SIG-M5 treated with dmso at 0.1 percent for 504 hours (cell line): ENCODE data around the gene MON1B.
"Not testable (repeated sequence)": the region's sequence is repeated elsewhere in the genome, so short reads cannot be mapped to it uniquely, and the experiment has no call there.

ENCODE experiments used
- DNase-seq: peaks from one replicate; lab custom pipeline; 2025; ENCODE audit not compliant: unreplicated experiment; lab: John Stamatoyannopoulos, UW

Gene MON1B

GRCh38 chr16:77238593-77238992 lies 47.6 kb downstream of the MON1B start:
- DNase-seq = no peak

GRCh38 chr16:77242471-77242870 lies 51.5 kb downstream of the MON1B start:
- not testable (repeated sequence) for DNase-seq

DNA sequence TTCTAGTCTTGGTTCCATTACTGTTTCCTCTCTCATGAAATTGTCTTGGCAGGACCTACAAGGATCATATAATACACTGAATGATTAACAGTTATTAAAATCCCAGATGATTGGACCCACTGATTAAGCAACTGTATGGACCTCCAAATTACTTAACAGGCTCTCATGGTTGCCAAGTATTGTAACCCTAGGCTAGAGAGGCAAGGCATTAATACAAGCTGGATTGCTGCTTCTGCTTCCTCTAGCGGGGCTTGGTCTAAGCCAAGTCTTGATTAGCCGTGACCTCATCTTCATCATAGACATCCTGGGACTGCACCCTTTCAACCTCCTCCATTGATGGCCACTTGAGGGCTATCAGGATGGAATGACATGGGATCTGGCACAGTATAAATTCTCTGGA lies 55.2 kb downstream of the MON1B start:
- no peak for DNase-seq

DNA sequence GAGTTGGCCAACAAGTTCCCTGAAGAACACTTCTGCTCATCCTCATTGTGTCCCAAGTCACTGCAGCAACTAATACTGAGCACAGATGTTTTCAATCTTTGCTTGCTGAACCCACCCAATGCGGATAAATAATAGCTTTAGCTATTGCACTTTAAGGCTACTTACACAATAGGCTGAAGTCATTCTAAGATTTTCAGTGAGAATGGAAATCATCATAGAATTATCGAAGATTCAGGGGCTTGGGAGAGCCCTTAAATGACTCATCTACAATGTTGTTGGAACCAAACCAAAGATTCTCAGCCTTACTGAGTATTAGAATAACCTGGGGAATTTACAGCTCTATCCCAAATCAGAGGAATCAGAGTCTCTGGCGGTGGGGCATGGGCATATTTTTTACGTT lies 59.4 kb downstream of the MON1B start:
- no peak for DNase-seq
